Endometrial microvascular endothelial cells (primary cell): ENCODE data around the gene DAPL1. TPM values are rescaled to one million over a fixed set of nuclear protein-coding genes. Genes with fewer than 3 reads are reported as not detected.

Experiments
- in situ Hi-C: cut with HindIII; loops from 2 replicates; pipeline ENCODE4 v1.10.0; 2017; ENCODE audit warnings: low sequenced_read_pairs, low pct_unique_long_range_greater_than_20kb; ENCODE audit errors: inconsistent ontology term
- total RNA-seq: library from RNA; depleted of rRNA; stranded (reverse); fragments of >200 nt; gene quantifications from one replicate; pipeline ENCODE4 v1.2.3, GENCODE V29; 2015; ENCODE audit errors: inconsistent ontology term

The DAPL1 gene, protein sequence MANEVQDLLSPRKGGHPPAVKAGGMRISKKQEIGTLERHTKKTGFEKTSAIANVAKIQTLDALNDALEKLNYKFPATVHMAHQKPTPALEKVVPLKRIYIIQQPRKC
- total RNA-seq = not detected

DNA sequence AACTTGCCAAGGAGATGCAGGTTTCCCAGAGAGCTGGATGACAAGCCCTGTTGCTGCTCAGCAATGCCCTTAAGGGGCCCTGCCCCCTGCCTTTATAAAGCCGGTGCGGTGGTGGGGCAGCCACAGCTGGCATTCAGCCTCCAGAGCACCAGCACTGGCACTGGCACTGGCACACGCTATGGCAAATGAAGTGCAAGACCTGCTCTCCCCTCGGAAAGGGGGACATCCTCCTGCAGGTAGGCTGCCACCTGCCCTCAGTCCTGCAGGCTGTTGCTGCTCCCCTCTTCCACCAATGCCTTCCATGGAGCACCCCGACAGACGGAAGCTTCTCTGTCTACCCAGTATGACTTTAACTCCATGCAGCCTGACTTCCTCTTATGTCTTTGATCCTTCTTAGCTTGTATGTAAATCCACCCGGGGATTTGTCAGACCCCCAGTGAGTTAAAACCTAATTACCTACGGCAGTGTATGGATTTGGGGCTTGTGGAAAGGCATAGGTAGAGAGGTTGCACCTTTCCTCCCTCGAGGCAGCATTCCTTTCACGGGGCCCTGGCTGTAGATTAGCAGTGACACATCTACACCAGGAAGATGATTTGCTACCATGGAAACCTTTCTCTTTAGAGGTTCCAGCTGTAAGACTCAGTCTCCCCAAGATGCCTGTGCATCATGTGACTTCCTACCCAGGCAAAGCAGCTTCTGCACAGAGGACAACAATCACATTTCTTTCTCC is at the start of gene DAPL1:
TSS of gene DAPL1 (plus strand) at position 123 of the 730 bp plus-strand sequence. CDS start at position 179, 56 bp downstream.
- in situ Hi-C loops = no loop called here

DNA sequence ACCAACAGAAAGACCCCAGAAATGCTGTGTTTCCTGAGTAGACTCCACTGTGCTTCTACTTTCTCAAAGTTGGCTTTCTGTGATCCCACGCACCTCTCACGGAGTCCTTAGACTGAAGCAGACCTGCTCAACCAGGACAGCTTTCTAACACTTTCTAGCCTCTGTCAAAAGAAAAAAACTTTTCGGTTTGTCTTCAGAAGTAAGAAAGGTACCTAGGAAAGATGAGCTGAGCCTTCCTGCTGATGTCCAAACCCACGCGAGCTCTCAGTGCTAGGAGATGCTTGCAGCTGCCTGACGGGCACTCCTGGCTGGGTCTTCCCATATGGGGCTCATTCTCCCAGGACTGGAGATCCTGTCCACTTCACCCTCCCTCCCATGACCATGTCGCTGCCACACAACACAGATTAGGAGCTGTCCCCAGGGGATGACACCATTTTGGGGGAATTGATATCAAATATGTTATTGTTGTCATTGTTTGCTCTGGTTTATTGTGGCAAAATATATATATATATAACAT is 49.2 kb upstream of the DAPL1 start:
- in situ Hi-C loops = loop anchor here (25.0 kb wide), 2 partner anchors 134 to 534 kb away; no protein-coding TSS in a partner anchor

DNA sequence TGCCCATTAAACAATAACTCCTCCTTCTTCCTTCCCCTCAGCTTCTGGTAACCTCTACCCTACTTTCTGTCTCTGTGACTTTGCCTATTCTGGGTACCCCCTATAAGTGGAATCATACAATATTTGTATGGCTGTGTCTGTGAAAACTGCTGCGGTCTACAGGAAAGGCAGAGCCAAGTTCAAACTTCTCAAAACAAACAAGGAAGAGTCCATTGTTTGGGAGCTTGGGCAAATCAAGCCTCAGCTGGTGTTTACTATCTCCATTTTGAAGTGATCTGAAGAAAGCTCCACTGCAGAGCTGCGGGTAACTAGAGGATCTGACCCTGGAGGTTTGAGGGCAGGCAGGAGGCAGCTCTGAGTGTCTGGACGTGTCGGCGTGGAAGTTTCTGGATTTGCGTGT is 48.6 kb upstream of the DAPL1 start:
- in situ Hi-C loops = loop anchor here (25.0 kb wide), 2 partner anchors 134 to 534 kb away; no protein-coding TSS in a partner anchor

DNA sequence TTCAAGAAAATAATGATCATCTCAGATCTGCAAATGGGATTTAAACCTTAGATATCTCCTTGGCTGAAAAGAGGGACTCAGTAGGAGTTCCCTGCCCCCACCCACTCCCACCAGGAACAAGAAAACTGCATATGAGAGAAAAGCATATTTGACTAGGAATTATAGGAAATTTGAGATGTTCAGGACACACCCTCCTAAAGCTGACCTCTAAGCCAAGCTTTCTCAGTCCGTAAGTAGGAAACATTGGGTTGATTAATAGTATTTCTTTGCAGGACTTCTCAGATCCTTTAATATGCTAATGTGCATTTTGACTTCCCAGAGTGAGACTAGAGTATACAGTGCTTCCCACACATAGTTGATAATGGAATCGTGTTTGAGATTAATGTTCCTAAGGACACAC is 47.8 kb upstream of the DAPL1 start:
- in situ Hi-C loops = loop anchor here (25.0 kb wide), 2 partner anchors 135 to 535 kb away; no protein-coding TSS in a partner anchor

DNA sequence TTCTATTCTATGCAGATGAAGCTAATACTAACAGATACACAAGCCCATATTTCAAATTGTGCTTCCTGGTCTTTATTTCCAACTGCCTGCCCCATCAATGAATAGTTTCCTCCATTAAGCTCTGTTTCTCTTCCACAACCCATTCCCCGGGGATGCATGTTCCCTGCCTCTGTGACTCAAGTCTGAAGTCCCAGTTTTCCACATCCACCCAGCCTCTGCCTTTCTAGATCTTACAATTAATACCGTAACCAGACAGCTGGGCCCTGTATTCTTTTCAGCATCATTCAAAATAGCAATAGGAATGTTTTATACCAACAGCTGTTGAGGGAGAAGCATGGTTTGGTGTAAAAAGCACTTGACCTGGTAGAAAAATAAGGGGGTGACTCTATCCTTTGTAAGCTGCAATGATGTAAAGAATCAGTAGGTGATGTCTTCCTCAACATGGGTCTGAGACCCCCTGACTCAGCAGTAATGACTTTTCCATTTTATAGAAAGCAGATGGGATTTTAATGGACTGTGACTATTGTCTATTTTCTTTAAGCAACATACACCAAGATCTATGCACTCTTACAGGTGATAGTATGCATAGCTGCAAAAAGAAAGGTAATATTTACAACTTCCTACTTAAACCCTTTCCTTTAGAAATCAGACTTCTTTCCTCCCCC is 46.1 kb upstream of the DAPL1 start:
- in situ Hi-C loops = loop anchor here (25.0 kb wide), 2 partner anchors 137 to 537 kb away; no protein-coding TSS in a partner anchor

DNA sequence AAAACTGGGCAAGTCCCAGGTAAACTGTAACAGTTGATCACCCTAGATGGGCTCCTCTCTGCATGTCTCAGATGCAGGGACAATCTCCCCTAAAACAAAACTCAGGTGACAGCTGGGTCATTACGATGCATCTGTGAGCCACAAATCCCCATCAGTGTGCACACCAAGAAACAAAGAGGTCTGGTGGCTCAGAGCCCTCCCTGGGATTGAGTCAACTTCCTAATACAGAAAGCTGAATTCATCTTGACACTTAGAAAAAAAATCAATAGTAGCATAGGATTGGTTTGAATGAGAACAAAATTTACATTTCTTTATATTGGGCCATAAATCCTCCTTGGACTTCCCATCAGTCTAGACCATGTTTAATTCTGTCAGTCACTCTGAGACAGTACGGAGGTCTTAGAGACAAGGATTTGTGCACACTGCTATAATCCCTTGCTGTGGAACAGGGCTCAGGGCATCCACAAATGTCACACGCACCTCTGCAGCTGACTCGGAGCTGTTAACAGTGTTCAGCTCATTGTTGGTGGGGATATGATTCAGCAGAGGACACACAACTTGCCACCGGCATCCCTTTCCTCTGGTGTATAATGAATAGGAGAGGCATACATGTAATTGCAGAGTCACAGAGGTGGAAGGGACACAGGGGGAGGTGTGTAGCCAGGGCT is 44.5 kb upstream of the DAPL1 start:
- in situ Hi-C loops = loop anchor here (25.0 kb wide), 1 partner anchor 713 kb away; no protein-coding TSS in a partner anchor

DNA sequence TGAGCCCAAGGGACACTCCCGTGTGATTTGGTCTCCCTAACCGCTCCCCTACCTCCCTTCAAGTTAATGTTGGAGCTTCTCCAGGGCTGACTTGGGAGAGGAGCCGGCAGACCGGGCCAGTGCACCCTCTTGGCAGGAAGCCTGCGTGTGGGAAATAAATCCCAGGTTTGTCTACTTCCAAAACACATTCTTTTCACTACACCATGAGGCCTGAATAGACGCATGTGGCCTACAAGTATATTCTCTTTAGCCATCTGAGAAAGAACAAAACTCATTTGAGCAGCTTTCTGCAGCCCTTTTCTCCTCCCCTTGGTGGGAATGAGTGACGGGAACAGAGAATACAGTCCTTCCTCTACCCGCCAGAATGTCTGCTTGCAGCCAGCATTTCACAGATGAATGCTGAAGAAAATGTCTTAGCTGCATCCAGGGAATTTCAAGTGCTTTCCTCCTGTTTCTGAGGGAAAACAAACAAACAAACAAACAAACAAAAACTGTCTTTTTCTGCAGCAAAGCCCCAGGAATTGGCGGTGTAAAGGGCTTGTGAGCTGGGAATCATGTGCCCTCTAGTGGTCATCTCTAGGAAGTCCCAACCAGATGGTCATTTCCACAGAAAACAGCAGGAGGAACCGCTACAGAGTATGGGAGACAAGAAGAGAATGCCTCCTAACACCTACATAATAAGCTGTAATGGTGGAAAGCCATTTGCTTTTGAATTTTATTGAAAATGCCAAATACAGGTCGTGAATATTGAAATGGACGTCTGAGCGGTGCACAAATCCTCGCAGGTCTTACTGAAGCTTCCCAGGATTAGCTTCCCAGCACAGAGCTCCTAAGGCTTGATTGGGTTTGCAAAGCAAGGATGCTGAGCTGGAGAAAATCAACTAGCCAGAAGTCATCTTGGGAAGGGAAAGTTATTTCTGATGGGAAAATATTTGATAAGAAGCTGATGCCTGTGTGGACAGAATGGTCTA is 41.2 kb upstream of the DAPL1 start:
- in situ Hi-C loops = loop anchor here (25.0 kb wide), 1 partner anchor 717 kb away; no protein-coding TSS in a partner anchor

DNA sequence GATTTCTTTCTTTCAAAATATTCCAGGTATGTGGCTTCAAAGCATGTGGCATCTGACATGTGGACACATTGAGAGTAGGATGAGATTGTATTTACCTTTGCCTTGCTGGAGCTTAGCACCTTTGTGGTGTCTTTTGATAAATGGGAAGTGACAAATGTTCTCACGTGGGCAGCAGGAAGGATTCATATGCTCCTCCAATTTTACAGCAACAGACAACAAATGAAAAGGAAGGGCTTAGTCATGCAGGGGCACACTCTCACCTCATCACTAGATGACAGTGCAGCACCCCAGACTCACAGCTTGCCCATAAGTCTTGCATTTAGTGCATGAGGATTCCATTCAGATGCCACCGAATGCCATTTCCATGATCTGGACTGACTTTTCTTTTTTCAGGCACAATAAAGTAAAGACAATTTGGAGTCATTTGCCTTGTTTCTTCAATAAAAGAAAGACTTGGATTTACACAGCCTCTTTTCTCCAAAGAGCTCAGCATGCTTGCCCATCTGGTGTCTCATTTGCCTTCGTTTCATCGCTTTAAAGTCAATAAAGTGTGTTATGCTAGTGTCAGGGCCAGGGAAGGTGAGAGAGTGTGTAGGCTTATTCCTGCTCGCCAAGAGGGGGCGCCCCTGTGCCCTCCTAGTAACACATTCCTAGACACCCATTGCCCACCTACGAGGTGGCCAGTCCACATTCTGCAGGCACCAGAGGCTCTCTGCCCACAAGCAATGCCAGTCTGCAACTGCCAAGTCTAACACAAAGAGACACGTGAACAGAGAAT is 39.6 kb upstream of the DAPL1 start:
- in situ Hi-C loops = loop anchor here (25.0 kb wide), 1 partner anchor 718 kb away; no protein-coding TSS in a partner anchor

DNA sequence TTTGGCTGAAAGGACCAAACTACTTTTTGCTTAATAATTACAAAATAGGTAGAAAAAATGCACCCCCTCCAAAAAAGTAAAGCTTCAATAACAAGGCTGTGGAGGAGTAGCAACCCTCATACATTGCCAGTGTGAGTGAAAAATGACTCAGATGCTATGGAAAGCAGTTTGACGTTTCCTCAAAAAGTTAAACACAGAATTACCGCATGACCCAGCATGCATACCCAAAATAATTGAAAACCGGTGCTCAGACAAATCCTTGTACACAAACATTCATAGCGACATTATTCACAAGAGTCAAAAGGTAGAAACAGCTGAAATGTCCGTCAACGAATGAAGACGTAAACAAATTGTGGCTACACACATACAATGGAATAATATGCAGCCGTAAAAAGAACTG is 38.8 kb upstream of the DAPL1 start:
- in situ Hi-C loops = loop anchor here (25.0 kb wide), 1 partner anchor 719 kb away; no protein-coding TSS in a partner anchor

DNA sequence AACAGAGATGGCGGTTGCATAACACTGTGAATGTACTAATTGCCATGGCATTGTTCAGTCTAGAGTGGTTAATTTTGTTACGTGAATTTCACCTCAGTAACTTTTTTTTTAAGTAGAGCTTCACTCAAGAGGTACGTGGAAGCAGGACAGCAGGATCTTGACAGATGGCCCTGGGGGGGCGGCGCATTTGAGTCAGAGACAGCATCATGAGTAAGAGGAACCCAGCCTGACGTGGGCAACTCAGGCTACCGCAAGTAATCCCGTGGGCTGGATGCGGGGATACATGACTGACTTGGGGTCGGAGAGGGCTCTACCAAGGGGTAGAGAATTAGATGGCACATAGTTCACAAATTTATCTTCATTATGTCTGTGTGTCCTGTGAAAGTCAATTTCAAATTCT is 38.1 kb upstream of the DAPL1 start:
- in situ Hi-C loops = loop anchor here (25.0 kb wide), 1 partner anchor 720 kb away; no protein-coding TSS in a partner anchor

DNA sequence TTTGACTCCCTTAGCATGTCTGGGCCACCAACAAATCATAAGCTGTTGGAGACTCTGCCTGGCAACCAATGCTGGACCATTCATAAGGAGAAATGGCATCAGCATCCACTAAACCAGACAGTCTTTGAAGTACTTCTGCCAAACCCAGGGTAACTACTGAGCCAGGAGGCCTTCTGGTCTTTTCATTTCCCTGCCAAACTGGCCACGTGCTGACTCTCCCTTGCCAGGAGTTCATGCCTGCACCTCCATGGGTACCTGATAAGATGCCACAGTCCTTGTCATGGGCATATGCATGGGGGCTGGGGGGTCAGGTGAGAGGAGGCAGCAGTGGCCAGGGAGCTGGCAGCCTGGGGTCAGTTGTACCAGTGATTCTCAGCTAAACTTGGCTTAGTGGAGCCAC is 34.2 kb upstream of the DAPL1 start:
- in situ Hi-C loops = loop anchor here (25.0 kb wide), 1 partner anchor 724 kb away; no protein-coding TSS in a partner anchor

DNA sequence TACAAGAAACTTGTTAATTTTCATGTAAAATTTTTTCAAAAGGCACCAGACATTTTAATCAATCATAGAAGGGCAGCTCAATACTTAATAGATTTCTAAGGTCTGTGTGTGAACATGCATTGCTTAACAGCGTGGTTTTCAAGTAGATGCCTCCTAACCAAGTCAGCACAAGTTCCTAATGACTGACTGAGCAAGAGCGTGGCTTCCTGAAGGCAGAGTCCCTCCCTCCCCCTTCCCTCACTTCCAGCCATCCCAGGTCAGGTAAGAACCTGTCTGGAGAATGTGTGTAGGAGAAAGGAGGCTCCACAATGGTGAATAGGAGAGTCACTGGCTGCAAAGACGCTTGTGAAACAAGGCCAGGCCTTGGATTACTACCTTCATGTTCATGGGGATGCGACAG is 33.5 kb upstream of the DAPL1 start:
- in situ Hi-C loops = loop anchor here (25.0 kb wide), 1 partner anchor 724 kb away; no protein-coding TSS in a partner anchor

DNA sequence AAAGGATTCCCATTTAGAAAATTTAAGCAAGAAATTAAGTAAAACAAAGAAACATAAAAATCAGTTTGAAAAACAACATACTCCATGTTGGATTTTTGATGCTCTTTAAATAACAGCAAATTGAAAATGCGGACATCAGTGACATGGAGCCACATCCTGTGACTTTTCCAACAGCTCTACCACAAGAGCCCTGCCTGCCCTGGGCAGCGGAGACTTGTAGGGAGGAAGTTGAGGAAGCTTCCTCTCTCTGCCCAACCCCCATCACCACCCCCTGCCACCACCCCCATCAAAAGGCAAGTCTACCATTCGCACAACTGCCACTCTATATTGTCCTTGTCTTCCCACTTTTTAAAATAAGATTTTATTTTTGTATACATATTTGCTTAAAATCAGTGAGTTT is 32.8 kb upstream of the DAPL1 start:
- in situ Hi-C loops = loop anchor here (25.0 kb wide), 1 partner anchor 725 kb away; no protein-coding TSS in a partner anchor

DNA sequence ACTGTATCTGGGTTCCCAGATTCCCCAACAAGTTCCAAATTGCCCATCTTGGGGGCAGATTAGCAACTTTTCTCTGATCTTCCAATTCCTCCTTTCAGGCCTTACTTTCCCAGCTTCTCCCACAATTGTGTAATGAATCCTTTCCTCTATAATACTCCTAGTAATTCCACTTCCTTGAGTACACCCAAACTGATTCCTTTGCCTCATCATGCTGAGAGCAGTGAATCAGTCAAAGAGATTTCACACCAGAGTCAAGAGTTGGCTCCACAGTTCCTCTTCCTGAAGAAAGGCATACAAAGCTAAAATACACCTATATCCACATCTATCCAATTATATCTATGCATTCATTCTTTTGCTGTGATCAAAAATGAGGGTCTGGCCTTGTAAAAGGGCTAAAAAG is 28.6 kb upstream of the DAPL1 start:
- in situ Hi-C loops = loop anchor here (25.0 kb wide), 1 partner anchor 729 kb away; no protein-coding TSS in a partner anchor

DNA sequence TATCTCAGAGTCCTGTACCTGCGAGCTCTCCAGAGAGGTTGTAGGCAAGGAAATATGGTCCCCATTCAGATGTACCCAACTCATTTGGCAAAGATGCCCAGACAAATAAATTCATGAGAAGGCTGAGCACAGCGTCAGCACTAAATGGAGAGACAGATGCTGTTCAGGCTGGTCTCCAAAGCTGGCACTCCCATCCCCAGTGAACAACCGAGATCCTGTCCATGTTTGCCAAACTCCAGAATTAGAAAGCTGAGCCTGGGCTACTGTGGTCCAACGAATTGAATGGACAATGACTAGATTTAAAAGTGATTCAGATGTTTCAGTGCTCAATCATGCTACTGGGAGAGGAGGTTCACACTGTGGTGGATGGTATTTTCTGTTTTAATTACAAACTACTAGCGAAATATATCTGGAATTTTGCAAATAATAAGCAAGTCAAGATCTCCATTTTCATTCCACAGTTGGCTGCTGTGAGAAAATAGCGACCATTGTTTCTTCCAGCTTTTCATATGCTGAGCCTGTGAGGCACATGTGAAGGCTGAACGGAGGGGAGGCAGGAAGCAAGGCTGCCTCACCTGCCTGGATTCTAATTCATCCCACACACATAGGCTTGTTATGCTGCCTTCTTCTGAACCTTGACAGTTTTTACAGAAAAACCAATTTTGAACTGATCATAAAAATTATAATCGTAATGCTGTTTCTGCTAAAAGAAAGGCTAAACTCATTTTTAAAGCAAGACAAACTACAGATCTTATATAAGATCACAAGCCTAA is 22.6 kb upstream of the DAPL1 start:
- in situ Hi-C loops = loop anchor here (25.0 kb wide), 1 partner anchor 735 kb away; no protein-coding TSS in a partner anchor

DNA sequence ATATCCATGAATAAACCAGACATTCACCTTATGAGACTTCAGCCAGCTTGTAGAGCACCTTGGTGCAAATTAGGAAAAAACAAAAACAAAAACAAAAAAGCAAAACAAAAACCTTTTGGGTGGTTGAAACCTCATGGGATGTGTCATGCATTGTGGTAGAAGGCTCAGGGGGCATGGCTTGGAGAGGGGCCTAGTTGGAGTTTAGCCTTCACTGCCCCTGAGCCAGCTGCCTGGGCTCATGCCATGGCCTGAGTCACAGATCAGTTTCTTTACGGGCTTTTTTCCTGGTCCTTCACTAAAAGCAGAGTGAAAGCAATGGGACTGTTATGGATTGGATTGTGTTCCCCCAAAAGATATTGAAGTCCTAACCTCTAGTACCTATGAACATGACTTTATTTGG is 22.0 kb upstream of the DAPL1 start:
- in situ Hi-C loops = loop anchor here (25.0 kb wide), 1 partner anchor 736 kb away; no protein-coding TSS in a partner anchor
